Inflammatory macrophage treated with lipopolysaccharide for 4 hours (primary cell): ENCODE measurements around the gene ZDHHC7.
A peak's percentile ranks its signal among the peaks of the same experiment; 100 is the strongest.

ENCODE experiments used
- DNase-seq: peaks from one replicate; pipeline ENCODE4 v3.0.0-alpha.2; 2020

ZDHHC7 gene

GRCh38 chr16:84989749-84990620, 21.4 kb downstream of the ZDHHC7 start:
- DNase-seq, result no peak

- DNase-seq, result no peak
These were observed 22.8 kb downstream of the ZDHHC7 start for GRCh38 chr16:84988328-84989080.

DNA sequence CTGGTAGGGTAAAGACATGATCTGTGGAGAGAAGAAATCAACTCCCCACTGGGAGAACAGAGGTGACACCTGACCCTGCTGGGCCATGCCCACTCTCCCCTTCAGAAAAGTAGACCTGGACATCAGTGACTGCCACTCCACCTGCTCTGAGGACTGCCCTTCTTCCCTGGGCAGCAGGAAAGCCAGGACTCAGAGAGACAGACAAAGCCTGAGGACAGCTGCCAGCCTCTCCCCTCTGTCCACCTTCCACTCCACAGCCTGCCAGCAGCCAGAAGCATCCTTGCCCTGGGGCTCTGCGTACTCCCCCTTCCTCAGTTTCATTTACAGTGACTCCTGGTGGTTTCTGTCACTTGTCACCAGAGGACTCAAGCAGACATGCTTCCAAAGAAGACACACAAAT, 24.5 kb downstream of the ZDHHC7 start:
- DNase-seq, result no peak

- DNase-seq, result no peak
These were observed 25.2 kb downstream of the ZDHHC7 start for GRCh38 chr16:84986102-84986501.

DNA sequence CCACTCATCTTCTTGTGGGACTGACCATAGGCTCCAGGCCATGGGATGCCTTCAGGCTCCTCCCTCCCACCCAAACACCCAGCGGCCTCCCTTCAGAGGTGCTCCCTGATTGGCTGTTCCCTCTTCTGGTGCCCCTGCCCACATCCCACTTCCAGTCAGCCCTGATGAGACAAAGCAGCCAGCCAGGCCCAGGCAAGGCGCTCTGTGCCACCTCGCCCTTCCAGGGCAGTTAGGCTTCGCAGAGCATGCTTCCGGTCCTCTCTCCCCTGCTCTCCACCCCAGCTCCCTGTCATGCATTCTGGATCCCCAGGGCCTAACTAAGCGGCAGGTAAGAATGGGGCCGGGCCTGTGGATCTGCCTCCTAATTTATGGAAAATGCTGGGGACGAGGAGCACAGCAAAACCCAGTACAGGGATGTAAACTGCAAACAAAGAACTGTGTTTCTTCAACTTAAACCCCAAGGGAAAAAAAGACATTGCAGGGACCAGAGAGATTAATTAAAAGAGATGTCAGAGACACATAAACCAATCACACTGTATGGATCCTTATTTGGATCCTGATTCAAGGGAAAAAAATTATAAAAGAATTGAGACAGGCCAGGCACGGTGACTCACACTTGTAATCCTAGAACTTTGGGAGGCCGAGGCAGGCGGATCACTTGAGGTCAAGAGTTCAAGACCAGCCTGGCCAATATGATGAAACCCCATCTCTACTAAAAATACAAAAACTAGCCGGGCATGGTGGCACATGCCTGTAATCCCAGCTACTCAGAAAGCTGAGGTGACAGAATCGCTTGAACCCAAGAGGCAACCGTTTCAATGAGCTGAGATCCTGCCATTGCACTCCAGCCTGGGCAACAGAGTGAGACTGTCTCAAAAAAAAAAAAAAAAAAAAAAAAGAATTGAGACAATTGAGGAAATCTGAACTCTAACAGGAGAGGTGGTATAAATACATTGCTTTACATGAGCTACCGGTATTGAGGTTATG, 26.0 kb downstream of the ZDHHC7 start:
- DNase-seq, result no peak

DNA sequence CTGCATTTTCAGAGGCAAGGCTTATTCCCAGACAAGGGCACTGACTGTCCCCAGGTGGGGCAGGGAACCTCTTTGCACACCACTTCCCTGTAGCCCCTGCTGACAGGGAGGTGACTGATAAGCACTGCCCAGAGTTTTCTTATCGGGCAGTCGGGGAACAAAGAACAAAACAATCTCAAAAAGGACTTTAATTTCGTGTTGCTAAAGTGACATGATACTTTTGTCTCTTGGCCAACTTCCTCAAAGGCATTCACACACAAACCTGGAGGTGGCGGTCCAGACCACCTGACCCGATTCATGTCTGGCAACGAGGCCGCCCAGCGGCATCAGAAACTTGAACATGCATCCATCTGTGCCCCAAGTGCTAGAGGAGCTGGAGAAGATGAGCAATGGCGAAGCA, 28.9 kb downstream of the ZDHHC7 start:
- DNase-seq, result peak; percentile 59

- no peak for DNase-seq
These were observed 31.8 kb downstream of the ZDHHC7 start for GRCh38 chr16:84979516-84979915.

GRCh38 chr16:84976644-84977400, 34.5 kb downstream of the ZDHHC7 start:
- peak; percentile 61 for DNase-seq

GRCh38 chr16:84975522-84975921, 35.8 kb downstream of the ZDHHC7 start:
- DNase-seq, result no peak

GRCh38 chr16:84975066-84975465, 36.3 kb downstream of the ZDHHC7 start:
- no peak for DNase-seq

- DNase-seq, result no peak
These were observed 37.4 kb downstream of the ZDHHC7 start for GRCh38 chr16:84973776-84974523.

DNA sequence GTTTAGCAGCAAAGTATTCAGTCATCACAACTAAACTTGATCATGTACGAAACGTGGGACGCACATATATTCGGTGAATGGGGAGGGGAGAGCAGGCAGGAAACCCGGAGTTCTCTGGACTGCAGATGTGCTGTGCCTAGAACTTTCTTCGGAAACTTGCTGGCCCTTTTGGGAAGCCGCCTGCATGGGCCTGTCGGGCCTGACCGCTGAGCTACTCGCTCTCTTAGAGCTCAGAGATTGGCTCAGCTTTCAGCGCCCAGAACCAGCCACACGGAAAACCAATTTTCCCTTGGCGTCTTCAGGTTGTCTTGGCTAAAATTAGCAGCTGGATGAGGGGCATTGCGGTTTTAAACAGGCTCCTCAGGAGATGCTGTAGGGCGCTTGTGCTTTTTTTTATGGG, 38.1 kb downstream of the ZDHHC7 start:
- DNase-seq, result no peak

DNA sequence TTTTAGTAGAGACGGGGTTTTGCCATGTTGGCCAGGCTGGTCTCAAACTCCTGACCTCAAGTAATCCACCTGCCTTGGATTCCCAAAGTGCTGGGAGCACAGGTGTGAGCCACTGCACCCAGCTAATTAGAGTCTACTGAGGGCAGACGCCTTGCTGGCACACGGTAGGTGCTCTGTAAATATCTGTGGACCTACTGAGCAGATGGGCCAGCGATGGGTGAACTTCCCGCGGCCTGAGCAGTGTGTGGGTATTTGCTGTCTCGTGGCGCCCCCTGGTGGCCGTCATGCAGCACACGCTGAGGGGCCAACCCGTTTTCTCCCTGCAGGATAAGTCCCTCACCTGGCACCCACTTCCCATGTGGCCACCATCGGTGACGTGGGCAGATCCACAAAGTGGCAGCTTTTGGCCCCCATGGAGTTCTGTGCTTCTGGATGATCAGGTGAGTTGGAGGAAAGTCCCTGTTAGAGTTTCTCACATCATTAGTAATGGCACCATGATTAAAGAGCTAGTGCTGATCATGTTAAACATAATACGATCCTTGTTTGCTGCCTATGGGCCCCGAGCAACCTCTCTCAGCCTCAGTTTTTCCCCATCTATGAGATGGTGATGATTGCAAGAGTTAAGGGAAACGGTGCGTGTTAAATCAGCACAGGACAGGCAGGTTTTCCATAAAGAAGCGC, 40.7 kb downstream of the ZDHHC7 start:
- DNase-seq, result peak; percentile 73

GRCh38 chr16:84967828-84968227, 43.5 kb downstream of the ZDHHC7 start:
- DNase-seq, result no peak

DNA sequence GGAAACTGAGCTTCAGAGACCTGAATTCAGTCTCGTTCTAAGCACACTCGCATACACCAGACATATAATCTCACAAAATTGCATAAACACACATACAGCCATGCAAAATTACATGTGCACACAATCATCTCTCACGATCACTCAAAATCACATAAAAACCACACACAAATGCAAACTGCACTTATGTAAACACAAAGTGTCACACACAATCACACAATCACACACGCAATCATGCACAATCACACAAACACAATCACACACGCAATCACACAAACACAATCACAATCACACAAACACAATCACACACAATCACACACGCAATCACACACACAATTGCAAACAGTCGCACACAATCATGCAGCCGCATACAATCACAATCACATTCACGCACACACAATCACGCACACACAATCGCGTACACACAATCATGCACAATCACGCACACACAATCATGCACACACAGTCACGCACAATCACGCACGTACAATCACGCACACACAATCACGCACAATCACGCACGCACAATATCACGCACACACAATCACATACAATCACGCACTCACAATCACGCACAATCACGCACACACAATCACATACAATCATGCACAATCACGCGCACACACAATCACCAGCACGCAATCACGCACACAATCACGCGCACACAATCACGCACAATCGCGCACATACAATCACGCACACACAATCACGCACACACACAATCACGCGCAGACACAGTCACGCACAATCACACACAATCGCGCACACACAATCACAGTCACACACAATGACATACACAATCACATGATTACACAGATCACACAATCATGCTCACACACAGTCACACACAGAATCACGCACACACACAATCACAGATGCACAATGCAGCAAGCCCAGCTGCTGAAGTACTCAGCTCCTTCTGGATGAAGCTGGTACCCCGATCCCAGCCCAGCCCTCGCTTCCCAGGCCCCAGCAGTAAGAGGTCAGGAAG, 45.6 kb downstream of the ZDHHC7 start:
- DNase-seq, result no peak

- DNase-seq, result no peak
These were observed 46.8 kb downstream of the ZDHHC7 start for GRCh38 chr16:84964386-84965128.

DNA sequence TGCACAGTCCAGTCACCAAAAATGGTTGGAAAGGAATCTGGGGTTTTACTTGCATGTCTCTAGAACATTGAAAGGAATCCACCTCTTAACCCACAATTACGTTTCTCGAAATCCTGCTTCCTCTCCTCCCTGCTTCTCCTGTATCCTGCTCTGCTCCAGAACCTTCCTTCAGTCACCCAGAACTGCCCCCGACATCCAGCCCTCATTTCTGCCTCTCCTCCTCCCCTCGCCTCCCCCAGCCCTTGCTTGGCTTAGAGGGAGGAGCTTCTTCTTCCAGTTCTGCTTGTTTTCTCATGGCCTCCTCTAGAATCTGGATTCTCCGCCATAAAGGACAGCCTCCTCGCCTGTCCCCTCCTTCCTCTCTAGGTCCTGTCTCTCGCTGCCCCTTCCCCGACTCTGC, 48.3 kb downstream of the ZDHHC7 start:
- DNase-seq, result no peak

DNA sequence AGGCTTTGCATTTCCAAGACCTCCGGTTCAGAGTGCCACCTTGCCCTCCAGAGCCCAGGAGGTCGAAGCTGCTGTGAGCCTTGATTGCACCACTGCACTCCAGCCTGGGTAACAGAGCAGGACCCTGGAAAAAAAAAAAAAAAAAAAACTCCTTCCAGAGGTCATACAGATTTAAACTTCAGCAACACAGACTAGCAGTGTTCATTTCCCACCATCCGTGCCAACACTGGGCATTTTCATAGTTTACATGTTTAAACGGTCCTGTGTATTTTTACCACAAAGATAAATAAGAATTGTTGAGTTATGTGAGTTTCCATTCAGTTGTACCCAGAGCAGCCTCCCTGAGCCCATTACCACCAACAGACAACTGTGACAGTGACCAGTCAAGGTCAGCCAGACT, 50.4 kb downstream of the ZDHHC7 start:
- DNase-seq, result no peak
